HG03280 (cell line): Measurements from ENCODE around the gene TIGD4.
A peak's percentile ranks its signal among the peaks of the same experiment; 100 is the strongest.
"Not testable (repeated sequence)": the region's sequence is repeated elsewhere in the genome, so short reads cannot be mapped to it uniquely, and the experiment has no call there.

ENCODE experiments used
- ATAC-seq: cut with Tn5 transposase; IDR thresholded peaks from one replicate; pipeline ENCODE4 v1.9.1; 2021; ENCODE audit warnings: mild to moderate bottlenecking, moderate library complexity; ENCODE audit not compliant: unreplicated experiment

TIGD4 gene

GRCh38 chr4:152784490-152785350 lies 5.2 kb upstream of the TIGD4 start:
- ATAC-seq: no peak

- peak; percentile 22 for ATAC-seq
Observed at GRCh38 chr4:152780267-152780778, 793 bp upstream of the TIGD4 start.

DNA sequence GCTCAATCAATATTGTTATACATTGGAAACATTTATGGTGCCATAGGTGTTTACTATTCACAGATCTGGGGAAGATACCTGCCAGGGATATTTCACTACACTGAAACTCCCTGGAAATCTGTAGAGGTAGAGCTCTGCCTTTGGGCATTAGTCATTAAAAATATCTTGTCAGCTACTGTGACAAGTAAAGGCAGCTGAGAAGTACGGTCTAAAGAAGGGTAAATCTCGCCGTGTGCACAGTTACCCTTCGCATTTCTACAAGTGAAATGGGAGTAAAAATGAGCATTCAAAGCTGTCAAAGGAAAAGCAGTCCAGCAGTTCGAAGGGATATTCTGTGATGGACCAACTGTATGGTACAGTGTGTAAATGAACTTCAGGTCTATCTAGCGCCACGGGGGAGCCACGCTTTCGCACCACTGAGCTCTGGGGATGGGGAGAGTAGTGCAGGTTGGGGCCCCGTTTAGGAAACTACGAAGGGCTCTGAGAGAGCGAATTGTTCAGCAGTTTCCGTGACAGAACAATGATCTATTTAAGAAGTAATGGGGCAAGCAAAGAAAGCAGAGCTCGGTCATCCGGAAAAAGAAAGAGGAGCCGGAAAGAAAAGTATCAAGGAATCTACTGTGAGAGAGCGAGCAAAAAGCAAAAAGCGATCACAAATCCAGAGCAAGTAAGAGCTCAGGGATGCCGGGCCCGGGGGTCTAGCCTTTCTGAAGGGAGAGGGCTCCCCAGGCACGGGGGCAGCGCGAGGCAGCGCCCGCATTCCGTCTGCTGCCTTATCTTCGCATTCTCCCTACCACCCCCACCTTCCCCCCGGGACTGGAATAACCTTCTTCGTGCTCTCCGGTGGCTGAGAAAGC lies 646 bp downstream of the TIGD4 start:
- no peak for ATAC-seq

GRCh38 chr4:152777488-152777887 lies 2.0 kb downstream of the TIGD4 start:
- no peak for ATAC-seq

- ATAC-seq: no peak
Observed at GRCh38 chr4:152776352-152776751, 3.2 kb downstream of the TIGD4 start.

GRCh38 chr4:152773953-152774352 lies 5.6 kb downstream of the TIGD4 start:
- ATAC-seq: no peak

GRCh38 chr4:152773339-152773738 lies 6.2 kb downstream of the TIGD4 start:
- no peak for ATAC-seq

DNA sequence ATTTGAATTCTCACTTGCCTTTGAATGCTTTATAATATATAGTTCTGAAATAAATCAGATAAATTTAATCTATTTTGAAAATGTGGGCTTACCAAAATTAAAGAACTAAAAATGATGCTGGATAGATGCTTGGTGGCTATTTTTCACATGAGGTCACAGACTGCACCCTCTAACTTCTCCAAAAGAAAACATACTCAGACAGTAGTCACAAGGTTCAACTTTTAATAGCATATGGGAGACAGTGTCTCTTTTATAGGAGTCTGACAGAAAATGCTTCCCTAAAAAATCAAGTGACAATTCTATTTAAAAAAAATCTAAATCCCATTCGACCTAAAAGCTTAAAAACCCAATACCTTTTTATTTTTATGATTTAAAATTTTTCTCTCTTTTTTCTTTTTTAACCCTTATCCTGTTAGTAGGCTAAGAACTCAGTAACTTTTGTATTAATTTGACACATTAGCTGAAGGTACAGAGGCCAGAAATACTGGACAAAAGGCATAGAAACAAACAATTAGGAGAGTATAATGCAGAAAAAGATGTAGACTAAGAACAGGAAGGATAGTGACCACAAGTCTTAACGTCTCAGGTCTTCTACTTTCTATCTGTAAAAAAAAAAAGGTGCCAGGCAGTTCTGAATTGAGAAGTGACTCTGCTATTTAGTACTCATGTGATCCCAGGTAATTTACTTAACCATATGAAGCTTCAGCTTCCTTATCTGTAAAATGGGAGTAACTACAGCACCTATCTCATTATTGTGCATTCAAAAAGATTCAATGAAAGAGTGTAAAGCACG lies 7.6 kb downstream of the TIGD4 start:
- ATAC-seq: peak; percentile 95

DNA sequence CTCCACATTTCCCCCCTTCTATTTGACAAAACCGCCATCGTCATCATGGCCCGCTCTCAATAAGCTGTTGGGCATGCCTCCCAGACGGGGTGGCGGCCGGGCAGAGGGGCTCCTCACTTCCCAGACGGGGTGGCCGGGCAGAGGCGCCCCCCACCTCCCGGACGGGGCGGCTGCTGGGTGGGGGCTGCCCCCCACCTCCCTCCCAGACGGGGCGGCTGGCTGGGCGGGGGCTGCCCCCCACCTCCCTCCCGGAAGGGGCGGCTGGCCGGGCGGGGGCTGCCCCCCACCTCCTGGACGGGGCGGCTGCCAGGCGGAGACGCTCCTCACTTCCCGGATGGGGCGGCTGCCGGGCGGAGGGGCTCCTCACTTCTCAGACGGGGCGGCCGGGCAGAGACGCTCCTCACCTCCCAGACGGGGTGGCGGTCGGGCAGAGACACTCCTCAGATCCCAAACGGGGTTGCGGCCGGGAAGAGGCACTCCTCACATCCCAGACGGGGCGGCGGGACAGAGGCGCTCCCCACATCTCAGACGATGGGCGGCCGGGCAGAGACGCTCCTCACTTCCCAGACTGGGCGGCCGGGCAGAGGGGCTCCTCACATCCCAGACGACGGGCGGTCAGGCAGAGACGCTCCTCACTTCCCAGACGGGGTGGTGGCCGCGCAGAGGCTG lies 14.3 kb downstream of the TIGD4 start:
- ATAC-seq: not testable (repeated sequence)

- ATAC-seq: no peak
Observed at GRCh38 chr4:152763796-152764195, 15.7 kb downstream of the TIGD4 start.

DNA sequence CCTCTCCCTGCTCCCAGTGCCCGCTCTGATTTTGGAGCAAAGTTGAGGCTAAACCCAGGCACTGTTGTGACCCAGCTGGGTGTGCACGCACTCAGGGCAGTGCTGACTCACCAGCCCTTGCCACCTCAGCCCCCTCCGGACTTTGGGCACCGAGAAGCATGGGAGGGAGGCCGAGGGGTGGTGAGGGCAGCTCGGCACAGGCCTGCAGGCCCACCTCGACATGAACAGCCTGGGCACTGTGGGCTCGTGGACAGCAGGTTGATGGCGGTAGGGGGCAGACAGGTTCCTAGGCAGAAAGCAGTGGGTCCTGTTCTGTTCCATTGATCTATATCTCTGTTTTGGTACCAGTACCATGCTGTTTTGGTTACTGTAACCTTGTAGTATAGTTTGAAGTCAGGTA lies 30.9 kb downstream of the TIGD4 start:
- no peak for ATAC-seq

DNA sequence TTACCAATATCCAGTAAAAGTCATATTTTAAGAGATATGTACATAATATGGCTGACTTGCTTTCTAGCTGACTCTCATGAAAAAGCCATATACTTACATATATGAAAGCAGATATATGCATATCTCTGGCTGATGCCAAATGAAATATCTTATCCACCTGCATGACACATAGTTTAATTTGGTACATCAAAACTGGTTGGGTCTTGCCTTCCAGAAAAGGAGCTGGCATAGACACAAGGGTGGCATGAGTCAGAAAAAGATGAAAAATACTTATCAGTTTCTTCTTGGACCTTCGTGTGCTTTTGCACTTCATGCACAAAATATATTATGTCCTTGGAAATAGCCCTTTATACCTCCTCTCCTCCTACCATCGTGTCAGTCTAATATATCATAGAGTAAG lies 32.1 kb downstream of the TIGD4 start:
- ATAC-seq: no peak

DNA sequence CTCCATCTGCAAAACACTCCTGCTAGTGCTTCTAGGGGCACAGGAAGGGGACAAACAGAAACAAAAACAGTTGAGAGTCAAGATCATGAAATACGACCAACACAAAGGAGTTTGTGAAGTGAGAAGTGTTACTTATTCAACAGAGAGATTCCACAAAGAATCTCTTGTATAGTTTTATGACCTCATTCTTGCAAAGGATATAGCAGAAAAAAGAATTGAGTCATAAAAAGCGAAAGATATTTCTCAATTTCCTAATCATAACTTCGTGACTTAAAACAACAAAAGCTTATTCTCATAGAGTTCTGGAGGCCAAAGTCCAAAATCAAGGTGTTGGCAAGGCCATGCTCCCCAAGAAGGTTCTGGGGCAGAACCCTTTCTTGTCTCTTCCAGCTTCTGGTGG lies 40.7 kb downstream of the TIGD4 start:
- ATAC-seq: no peak

DNA sequence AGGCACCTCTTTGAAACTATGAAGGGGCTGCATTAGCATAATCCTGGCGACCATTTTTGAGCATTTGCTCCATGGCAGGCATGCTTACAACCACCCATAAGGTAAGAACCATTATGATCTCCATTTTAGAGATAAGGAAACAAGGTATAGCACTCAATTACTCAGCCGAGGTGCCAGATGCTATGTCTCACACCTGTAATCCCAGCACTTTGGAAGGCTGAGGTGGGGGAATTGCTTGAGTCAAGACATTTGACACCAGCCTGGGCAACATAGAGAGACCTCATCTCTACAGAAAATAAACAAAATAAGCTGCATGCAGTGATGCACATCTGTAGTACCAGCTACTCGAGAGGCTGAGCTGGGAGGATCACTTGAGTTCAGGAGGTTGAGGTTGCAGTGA lies 43.6 kb downstream of the TIGD4 start:
- no peak for ATAC-seq

- ATAC-seq: no peak
Observed at GRCh38 chr4:152735396-152735859, 44.1 kb downstream of the TIGD4 start.

DNA sequence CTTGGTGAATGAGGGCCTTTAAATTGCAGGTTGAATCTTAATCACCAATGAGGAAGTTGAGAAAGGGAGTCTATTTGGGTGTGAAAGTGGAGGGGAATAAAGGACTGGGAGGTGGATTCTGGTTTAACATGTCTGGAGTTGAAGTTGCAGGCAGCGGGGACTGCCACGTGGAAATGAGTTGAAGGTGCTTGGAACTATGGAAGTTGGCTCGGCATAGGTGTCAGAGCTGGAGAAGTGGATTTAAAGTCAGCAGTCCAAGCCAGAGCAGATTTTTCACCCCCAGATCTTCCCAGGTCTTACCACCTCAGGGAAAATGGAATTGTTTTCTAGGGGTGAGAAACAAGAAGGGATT lies 44.9 kb downstream of the TIGD4 start:
- no peak for ATAC-seq

DNA sequence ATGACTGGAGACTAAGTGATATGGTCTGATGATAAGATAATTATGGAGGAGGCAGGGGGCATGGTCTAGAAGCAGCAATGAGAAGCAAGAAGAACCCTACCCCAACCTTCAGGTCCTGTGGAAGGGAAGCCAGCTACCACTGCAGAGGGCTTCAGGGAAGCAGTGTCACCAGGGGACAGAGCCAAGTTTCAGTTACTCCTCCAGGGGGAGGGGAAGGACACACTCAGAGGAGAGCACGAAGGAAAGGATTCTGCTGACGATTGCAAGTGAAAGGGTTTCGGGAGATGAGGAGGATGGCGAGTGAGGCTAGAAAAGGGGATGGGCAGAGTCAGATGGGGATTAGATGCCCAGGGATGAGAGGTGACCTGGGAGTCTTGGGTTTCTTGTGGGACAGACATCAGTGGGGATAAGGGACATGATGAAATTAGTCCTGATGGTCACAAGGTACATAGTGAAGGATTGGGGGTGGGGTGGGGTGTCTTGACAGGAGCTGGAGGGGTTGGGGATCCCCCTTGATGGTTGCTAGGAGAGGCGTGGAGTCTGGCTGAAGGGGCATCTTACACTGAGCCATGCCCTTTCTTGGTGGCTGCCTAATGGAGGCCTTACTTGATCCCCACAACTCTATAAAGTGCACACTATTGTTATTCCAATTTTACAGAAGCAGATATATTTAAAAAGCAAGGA lies 45.4 kb downstream of the TIGD4 start:
- no peak for ATAC-seq

DNA sequence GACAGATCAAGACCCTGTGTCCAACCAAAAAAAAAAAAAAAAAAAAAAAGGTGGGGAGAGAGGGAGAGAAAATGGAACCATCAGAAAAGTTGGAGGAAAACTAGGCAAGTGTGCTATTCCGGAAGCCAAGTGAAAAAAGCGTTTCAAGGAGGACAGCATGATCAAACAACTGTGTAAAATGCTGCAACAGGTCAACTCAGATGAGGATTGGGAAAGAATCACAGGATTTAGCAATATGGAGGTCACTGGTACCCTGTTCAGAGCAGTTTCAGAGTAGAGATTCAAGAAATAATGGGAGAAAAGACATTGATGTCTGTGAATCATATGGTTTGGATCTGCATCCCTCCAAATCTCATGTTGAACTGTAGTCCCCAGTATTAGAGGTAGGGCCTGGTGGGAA lies 47.5 kb downstream of the TIGD4 start:
- no peak for ATAC-seq

- no peak for ATAC-seq
Observed at GRCh38 chr4:152729466-152729865, 50.1 kb downstream of the TIGD4 start.

GRCh38 chr4:152728343-152728742 lies 51.2 kb downstream of the TIGD4 start:
- no peak for ATAC-seq
